Neural cell (in vitro differentiated cells): ENCODE results near the gene SMTN.

ENCODE experiments used
- EZH2 ChIP-seq: fragments of 200-600, 300-800 bp; shearing (Covaris generic), sonication (generic); IDR thresholded peaks from 2 replicates; pipeline ENCODE4 v1.6.1; 2014; ENCODE audit warnings: antibody characterized with exemption, low read length, borderline replicate concordance, mild to moderate bottlenecking; ENCODE audit not compliant: insufficient read depth, poor library complexity, severe bottlenecking
- MXI1 ChIP-seq: fragments of 450-650 bp; conservative IDR thresholded peaks from 2 replicates; pipeline ENCODE4 v1.6.1; 2014; ENCODE audit warnings: antibody characterized with exemption, mild to moderate bottlenecking; ENCODE audit not compliant: poor library complexity, severe bottlenecking
- POLR2AphosphoS5 ChIP-seq: IDR thresholded peaks from 2 replicates; pipeline ENCODE4 v1.6.1; 2012
- RAD21 ChIP-seq: fragments of 450-650 bp; conservative IDR thresholded peaks from 2 replicates; pipeline ENCODE4 v1.6.1; 2014; ENCODE audit warnings: antibody characterized with exemption, mild to moderate bottlenecking, moderate library complexity
- TAF1 ChIP-seq: IDR thresholded peaks from 2 replicates; pipeline ENCODE4 v1.6.1; 2012; ENCODE audit warnings: low read depth
- TF ChIP-seq, protein P1 (sequence below): fragments of 450-650 bp; IDR thresholded peaks from 2 replicates; pipeline ENCODE4 v1.5.1; 2014; ENCODE audit warnings: antibody characterized with exemption, mild to moderate bottlenecking, moderate library complexity; ENCODE audit not compliant: poor library complexity, severe bottlenecking
- TF ChIP-seq, protein P2 (sequence below): IDR thresholded peaks from 2 replicates; pipeline ENCODE4 v1.6.1; 2012; ENCODE audit warnings: borderline replicate concordance

DNA sequence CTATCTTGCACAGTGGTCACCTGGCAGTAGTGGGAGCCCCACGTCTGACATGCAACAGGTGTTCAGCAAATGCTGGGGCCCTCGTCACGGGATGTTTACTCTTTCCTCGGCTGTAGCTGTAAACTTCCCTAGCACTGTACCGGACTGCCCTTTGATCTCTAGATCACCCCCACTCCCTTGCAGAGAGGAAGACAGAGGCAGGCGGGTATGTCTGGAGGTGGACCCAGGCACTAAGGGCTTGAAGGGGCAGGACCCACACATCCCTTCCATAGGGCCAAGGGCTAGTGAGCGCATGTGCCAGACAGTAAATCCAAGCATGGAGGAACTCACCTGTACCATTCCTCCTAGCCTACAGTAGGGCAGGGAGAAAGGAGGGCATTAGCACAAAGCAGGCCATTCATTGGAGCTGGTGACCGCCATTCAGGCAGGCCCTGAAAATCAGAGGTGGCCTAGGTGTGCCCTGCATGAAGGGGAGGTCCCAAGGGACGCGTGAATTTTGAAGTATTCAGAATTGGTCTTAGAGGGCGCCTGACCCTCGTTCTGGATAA lies 1.9 kb upstream of the SMTN start:
- TF ChIP-seq, protein P1, sequence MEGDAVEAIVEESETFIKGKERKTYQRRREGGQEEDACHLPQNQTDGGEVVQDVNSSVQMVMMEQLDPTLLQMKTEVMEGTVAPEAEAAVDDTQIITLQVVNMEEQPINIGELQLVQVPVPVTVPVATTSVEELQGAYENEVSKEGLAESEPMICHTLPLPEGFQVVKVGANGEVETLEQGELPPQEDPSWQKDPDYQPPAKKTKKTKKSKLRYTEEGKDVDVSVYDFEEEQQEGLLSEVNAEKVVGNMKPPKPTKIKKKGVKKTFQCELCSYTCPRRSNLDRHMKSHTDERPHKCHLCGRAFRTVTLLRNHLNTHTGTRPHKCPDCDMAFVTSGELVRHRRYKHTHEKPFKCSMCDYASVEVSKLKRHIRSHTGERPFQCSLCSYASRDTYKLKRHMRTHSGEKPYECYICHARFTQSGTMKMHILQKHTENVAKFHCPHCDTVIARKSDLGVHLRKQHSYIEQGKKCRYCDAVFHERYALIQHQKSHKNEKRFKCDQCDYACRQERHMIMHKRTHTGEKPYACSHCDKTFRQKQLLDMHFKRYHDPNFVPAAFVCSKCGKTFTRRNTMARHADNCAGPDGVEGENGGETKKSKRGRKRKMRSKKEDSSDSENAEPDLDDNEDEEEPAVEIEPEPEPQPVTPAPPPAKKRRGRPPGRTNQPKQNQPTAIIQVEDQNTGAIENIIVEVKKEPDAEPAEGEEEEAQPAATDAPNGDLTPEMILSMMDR, result no peak
- TF ChIP-seq TAF1, result no peak
- TF ChIP-seq RAD21, result no peak
- TF ChIP-seq MXI1, result no peak
- TF ChIP-seq EZH2, result no peak
- TF ChIP-seq, protein P2, sequence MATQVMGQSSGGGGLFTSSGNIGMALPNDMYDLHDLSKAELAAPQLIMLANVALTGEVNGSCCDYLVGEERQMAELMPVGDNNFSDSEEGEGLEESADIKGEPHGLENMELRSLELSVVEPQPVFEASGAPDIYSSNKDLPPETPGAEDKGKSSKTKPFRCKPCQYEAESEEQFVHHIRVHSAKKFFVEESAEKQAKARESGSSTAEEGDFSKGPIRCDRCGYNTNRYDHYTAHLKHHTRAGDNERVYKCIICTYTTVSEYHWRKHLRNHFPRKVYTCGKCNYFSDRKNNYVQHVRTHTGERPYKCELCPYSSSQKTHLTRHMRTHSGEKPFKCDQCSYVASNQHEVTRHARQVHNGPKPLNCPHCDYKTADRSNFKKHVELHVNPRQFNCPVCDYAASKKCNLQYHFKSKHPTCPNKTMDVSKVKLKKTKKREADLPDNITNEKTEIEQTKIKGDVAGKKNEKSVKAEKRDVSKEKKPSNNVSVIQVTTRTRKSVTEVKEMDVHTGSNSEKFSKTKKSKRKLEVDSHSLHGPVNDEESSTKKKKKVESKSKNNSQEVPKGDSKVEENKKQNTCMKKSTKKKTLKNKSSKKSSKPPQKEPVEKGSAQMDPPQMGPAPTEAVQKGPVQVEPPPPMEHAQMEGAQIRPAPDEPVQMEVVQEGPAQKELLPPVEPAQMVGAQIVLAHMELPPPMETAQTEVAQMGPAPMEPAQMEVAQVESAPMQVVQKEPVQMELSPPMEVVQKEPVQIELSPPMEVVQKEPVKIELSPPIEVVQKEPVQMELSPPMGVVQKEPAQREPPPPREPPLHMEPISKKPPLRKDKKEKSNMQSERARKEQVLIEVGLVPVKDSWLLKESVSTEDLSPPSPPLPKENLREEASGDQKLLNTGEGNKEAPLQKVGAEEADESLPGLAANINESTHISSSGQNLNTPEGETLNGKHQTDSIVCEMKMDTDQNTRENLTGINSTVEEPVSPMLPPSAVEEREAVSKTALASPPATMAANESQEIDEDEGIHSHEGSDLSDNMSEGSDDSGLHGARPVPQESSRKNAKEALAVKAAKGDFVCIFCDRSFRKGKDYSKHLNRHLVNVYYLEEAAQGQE, result no peak
- no peak for TF ChIP-seq POLR2AphosphoS5
